ENCODE data around the gene CELF4.

- TF ChIP-seq EZH2phosphoT487 (IDR thresholded peaks at IDR 0.05; ENCODE audit: insufficient read depth, low read depth): no peak
- TF ChIP-seq EZH2 (IDR thresholded peaks at IDR 0.05; ENCODE audit: insufficient read depth, poor library complexity, severe bottlenecking): no peak
These were observed 155.7 kb downstream of the CELF4 start for GRCh38 chr18:37409878-37410277.

All from GM23248 (cell line).